Activated CD8-positive, alpha-beta memory T cell treated with anti-CD3 and anti-CD28 coated beads, Interleukin-2, amount 50 U/mL, for 48 hours (primary cell): ENCODE measurements around the gene SREBF2.
"Not testable (repeated sequence)": the region's sequence is repeated elsewhere in the genome, so short reads cannot be mapped to it uniquely, and the experiment has no call there.

Experiments
- DNase-seq: peaks from one replicate; pipeline ENCODE4 v3.0.0-alpha.2; 2020

SREBF2 gene

DNA sequence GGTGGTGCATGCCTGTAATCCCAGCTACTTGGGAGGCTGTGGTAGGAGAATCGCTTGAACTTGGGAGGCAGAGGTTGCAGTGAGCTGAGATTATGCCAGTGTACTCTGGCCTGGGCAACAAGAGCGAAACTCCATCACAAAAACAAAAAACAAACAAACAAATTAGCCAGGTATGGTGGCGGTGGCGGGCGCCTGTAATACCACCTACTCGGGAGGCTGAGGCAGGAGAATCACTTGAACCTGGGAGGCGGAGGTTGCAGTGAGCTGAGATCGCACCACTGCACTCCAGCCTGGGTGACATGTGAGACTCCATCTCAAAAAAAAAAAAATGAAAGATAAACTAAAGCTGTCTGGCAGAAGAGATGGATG lies 116.0 kb downstream of the SREBF2 start:
- not testable (repeated sequence) for DNase-seq

DNA sequence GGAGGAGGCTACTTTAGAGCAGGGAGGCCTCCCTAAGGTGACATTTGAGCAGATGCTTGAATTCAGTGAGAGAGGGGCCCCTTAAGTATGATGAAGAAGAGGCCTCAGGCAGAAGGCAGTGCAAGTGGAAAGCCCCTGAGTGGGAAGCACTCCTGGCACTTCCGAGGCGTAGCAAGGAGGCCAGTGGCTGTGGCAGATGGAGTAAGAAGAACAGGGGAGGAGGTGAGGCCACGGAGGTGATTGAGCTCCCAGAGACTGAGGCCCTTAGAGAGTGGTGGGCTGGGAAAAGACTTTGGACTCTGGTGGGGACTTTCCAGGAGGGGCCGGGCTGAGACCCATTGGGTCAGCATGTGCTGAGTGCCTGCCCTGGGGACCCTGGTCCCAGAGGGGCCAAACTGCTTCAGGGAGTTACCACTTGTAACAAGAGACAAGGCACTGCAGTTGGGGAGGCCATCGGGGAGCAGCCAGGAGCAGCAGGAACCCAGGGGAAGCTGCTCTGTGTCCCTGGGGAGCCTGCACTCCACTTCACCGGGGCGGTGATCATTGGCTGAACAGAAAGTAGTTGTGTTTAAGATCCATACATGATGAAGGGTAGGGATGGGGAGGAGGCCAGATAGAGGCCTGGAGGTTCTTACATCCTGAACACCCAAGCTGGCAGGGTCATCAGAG lies 116.5 kb downstream of the SREBF2 start:
- no peak for DNase-seq

DNA sequence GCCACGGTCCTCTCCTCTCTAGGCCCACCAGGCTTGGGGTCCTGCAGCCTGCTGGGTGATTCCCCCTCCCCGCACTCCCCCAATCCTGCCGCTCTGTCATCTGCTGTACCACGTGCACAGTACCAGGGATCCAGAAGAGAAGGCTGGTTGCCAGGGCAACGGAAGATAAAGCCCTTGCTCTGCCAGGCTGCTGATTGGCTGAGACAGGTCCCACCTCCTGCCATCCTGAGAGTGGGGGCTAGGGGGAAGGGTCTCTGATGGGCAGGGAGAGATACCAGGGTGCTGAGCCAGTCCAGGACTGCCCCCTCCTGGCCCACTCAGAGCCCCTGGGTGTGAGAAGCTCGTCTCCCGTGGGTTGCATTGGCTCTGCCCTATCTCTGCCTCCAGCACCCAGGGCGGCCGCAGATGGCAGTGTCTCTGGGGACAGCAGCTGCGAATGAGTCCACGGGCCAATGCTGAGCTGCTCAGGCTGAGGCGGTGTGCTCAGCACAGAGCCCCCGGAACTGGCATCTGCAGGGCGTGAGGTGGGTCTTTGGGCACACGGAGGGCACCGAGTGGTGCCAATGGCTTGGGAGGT lies 119.1 kb downstream of the SREBF2 start, which contains the start of gene SMIM45:
Gene SMIM45 (plus strand): TSS at position 253 of the 577 bp plus-strand sequence.
- no peak for DNase-seq

DNA sequence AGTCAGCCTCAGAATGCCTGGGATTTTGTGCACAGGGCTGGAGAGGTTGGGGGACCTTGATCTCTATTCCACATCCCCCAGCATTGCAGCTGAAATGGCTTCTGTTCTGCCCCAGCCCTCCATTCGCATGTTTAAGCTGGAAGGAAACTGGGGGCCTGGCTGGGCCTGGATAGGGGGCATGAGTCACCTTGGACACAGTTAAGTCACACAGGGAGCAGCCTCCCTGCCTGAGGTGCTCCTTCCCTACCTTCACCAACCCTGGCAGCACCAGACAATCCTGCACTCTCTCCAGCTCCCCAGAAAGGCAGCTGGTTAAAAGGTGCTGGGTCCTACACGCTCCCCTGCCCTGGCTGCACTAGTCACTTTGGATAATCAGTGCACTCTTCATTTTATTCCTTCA lies 119.8 kb downstream of the SREBF2 start:
- DNase-seq: no peak
